OCI-LY7 (cell line): ENCODE results near the gene SLC16A11. TPM values are rescaled to one million over a fixed set of nuclear protein-coding genes. Genes with fewer than 3 reads are reported as not detected.
A peak's percentile ranks its signal among the peaks of the same experiment; 100 is the strongest.

Source experiments
- BruUV-seq: library from RNA; stranded (reverse); fragments of 400-500 nt; replicated peaks from 2 replicates; lab custom pipeline; 2021; lab: Mats Ljungman, UMichigan
- CTCF ChIA-PET: fragments of 300-600 bp; sonication (Branson Sonifier 250); formaldehyde crosslinking; loops from one replicate; lab custom pipeline; 2022; ENCODE audit warnings: antibody characterized with exemption; ENCODE audit not compliant: unreplicated experiment; lab: Charles Lee
- POLR2A ChIA-PET: fragments of 300-600 bp; sonication (Branson Sonifier 250); formaldehyde crosslinking; loops from one replicate; lab custom pipeline; 2022; ENCODE audit warnings: antibody characterized with exemption; lab: Charles Lee
- DNase-seq: peaks from one replicate; pipeline ENCODE4 v3.0.0-alpha.2; 2015; ENCODE audit warnings: low spot score
- H2AFZ ChIP-seq: fragments of 200-600 bp; sonication (generic), shearing (Covaris generic); 2 replicates; pipeline ENCODE4 v1.6.1; 2014; ENCODE audit warnings: mild to moderate bottlenecking, antibody characterized with exemption, low read length, moderate library complexity
- H3K27ac ChIP-seq: fragments of 200-600 bp; sonication (generic); 2 replicates; pipeline ENCODE4 v1.5.1; 2014; ENCODE audit warnings: mixed run types, low read depth, mild to moderate bottlenecking, moderate library complexity, low read length, inconsistent platforms; ENCODE audit not compliant: poor library complexity, severe bottlenecking
- H3K36me3 ChIP-seq: fragments of 200-600 bp; sonication (generic); 2 replicates; pipeline ENCODE4 v1.6.1; 2014; ENCODE audit warnings: mild to moderate bottlenecking, antibody characterized with exemption, low read length, moderate library complexity, mixed read lengths; ENCODE audit not compliant: insufficient read depth
- H3K4me1 ChIP-seq: fragments of 200-600 bp; sonication (generic); 2 replicates; pipeline ENCODE4 v1.5.1; 2014; ENCODE audit warnings: mild to moderate bottlenecking, low read length; ENCODE audit not compliant: insufficient read depth, poor library complexity, severe bottlenecking
- H3K4me2 ChIP-seq: fragments of 200-600 bp; sonication (generic); 2 replicates; pipeline ENCODE4 v1.6.1; 2014; ENCODE audit warnings: mild to moderate bottlenecking, low read length
- H3K4me3 ChIP-seq: fragments of 200-600 bp; sonication (generic); 2 replicates; pipeline ENCODE4 v1.5.1; 2014; ENCODE audit warnings: mild to moderate bottlenecking, low read depth, low read length; ENCODE audit not compliant: poor library complexity, severe bottlenecking
- H3K79me2 ChIP-seq: fragments of 200-600 bp; sonication (generic); 2 replicates; pipeline ENCODE4 v1.6.1; 2016; ENCODE audit warnings: low read depth, mild to moderate bottlenecking, low read length, moderate library complexity, mixed read lengths; ENCODE audit not compliant: insufficient read depth
- H3K9me2 ChIP-seq: fragments of 200-600 bp; sonication (generic); 2 replicates; pipeline ENCODE4 v1.6.1; 2016; ENCODE audit warnings: mild to moderate bottlenecking, low read length, mixed read lengths; ENCODE audit not compliant: insufficient read depth
- H3K9me3 ChIP-seq: fragments of 200-600 bp; sonication (generic); 2 replicates; pipeline ENCODE4 v1.6.1; 2014; ENCODE audit warnings: mild to moderate bottlenecking, mixed run types, low read length, mixed read lengths
- H4K20me1 ChIP-seq: fragments of 200-600 bp; sonication (generic); 2 replicates; pipeline ENCODE4 v1.6.1; 2014; ENCODE audit warnings: mild to moderate bottlenecking, antibody characterized with exemption, low read length, moderate library complexity, mixed read lengths; ENCODE audit not compliant: insufficient read depth
- EZH2phosphoT487 ChIP-seq: fragments of 200-600 bp; sonication (generic); IDR thresholded peaks from 2 replicates; pipeline ENCODE4 v1.6.1; 2018; ENCODE audit warnings: low read depth, borderline replicate concordance, mild to moderate bottlenecking, mixed run types, antibody characterized with exemption, low read length, moderate library complexity, mixed read lengths
- intact Hi-C: fragments of 100-400 bp; cut with micrococcal nuclease; formaldehyde crosslinking; loops from one replicate; pipeline ENCODE4 v1.10.0; 2022; ENCODE audit not compliant: unreplicated experiment
- total RNA-seq, 2 experiments: library from RNA; depleted of rRNA in 1 of 2; stranded (reverse); fragments of >200 nt in 1 of 2; shearing (Covaris generic) in 1 of 2; gene quantifications; 2 replicates each; pipeline ENCODE4 v1.2.3, GENCODE V29; 2014 to 2022
- TF ChIP-seq, protein P1 (sequence below): fragments of 200-600 bp; sonication (generic); conservative IDR thresholded peaks from 2 replicates; pipeline ENCODE4 v1.5.1; 2014; ENCODE audit warnings: mild to moderate bottlenecking, antibody characterized with exemption, low read length, moderate library complexity, mixed read lengths

Gene SLC16A11
- total RNA-seq, 2 experiments from 2014 or later = not detected

DNA sequence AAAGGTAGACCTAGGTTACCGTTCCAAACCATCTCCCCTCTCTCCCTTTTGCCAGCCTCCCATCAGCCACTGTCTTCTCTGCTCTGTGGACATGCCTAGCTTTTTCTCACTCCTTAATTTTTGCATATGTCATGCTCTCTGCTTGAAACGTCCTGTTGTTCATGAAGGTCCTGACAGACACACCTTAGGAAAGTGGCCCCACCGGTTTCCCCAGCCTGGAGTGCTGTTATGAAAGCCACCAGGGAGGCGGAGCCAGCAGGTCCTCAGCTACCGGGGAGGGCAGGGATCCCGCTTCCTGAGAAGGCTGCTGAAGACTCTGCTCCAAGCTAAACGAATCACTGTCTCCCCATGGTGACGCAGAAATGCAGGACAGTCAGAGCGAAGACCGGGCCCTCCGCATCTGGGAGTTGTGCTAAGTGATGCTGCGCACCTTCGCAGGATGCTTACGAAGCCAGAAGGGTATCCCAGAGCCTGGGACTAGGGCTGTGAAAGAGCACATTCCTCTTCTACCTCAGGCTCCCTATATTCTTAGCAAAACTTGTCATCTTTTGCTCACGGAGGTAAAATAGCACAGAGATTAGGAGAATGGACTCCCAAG is 2.3 kb upstream of the SLC16A11 start:
- peak overlapping the region; percentile 20 for H3K4me3 ChIP-seq
- H3K27ac ChIP-seq = no peak overlapping the region
- POLR2A ChIA-PET = interaction anchor here (0.9 to 1.2 kb wide), 2 partner anchors 11 to 91 kb away, joined by 3 to 5 read pairs; partner anchors contain the start of gene SLC16A13
- DNase-seq = no peak
- CTCF ChIA-PET = interaction anchor here (1.0 to 1.6 kb wide), 3 partner anchors 86 to 131 kb away, joined by 3 to 8 read pairs (median 4); no protein-coding TSS in a partner anchor
- no peaks in the 10 kb centered on the region for H3K79me2 ChIP-seq
- peak overlapping the region; percentile 83 for H2AFZ ChIP-seq
- BruUV-seq = no TSS peak
- H4K20me1 ChIP-seq = no peaks in the 10 kb centered on the region
- peaks cover 19% of the 10 kb centered on the region for H3K4me1 ChIP-seq
- no peaks in the 10 kb centered on the region for H3K9me2 ChIP-seq
- H3K4me2 ChIP-seq = peak overlapping the region; percentile 62
- H3K9me3 ChIP-seq = no peaks in the 10 kb centered on the region
- intact Hi-C loops = loop anchor here (5.0 kb wide), 1 partner anchor 251 kb away; no protein-coding TSS in a partner anchor
- TF ChIP-seq EZH2phosphoT487 = no peak
- TF ChIP-seq, protein P1, sequence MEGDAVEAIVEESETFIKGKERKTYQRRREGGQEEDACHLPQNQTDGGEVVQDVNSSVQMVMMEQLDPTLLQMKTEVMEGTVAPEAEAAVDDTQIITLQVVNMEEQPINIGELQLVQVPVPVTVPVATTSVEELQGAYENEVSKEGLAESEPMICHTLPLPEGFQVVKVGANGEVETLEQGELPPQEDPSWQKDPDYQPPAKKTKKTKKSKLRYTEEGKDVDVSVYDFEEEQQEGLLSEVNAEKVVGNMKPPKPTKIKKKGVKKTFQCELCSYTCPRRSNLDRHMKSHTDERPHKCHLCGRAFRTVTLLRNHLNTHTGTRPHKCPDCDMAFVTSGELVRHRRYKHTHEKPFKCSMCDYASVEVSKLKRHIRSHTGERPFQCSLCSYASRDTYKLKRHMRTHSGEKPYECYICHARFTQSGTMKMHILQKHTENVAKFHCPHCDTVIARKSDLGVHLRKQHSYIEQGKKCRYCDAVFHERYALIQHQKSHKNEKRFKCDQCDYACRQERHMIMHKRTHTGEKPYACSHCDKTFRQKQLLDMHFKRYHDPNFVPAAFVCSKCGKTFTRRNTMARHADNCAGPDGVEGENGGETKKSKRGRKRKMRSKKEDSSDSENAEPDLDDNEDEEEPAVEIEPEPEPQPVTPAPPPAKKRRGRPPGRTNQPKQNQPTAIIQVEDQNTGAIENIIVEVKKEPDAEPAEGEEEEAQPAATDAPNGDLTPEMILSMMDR = no peak; the same call in 1 of the 2 replicates
- no peaks in the 10 kb centered on the region for H3K36me3 ChIP-seq

DNA sequence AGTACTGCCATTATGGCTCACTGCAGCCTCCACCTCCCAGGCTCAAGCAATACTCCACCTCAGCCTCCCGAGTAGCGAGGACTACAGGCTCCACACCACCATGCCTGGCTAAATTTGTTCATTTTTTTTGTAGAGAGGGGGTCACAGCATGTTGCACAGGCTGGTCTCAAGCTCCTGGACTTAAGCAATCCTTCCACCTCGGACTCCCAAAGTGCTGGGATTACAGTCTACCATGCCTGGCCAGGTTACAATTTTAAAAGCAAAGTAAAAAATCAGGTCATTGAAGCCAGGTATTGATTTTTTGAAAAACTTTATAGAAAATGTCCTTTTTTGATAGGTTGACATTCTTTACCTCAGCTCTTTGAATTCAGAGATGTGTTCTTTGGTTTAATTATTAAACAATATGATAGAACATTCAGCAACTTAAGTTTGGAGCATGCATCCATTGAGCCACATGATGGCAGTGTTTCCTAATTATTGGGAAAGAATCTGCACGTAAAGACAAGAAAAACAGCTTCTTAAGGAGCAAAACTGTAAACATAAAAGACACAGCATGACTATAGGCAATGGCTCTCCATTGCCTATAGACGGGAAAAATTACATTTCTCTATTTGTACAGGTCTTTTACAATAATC is 1.7 kb upstream of the SLC16A11 start:
- intact Hi-C loops = loop anchor here (1.0 to 5.0 kb wide), 3 partner anchors 91 to 252 kb away; no protein-coding TSS in a partner anchor
- H3K9me2 ChIP-seq = no peaks in the 10 kb centered on the region
- H4K20me1 ChIP-seq = no peaks in the 10 kb centered on the region
- no peak overlapping the region for H3K4me3 ChIP-seq
- H3K4me2 ChIP-seq = peak overlapping the region; percentile 62; the same call in 1 of the 2 replicates
- CTCF ChIA-PET = interaction anchor here (1.4 to 1.6 kb wide), 2 partner anchors 92 to 132 kb away, joined by 4 to 8 read pairs; no protein-coding TSS in a partner anchor
- POLR2A ChIA-PET = interaction anchor here (0.6 to 1.2 kb wide), 3 partner anchors 10 to 301 kb away, joined by 3 to 5 read pairs (median 3); partner anchors contain the start of gene SLC16A13
- no peaks in the 10 kb centered on the region for H3K9me3 ChIP-seq
- H3K36me3 ChIP-seq = no peaks in the 10 kb centered on the region
- no peak for TF ChIP-seq EZH2phosphoT487
- TF ChIP-seq, protein P1 = peak; percentile 98
- H3K27ac ChIP-seq = no peak overlapping the region
- H2AFZ ChIP-seq = peak overlapping the region; percentile 83; the same call in 1 of the 2 replicates
- H3K79me2 ChIP-seq = no peaks in the 10 kb centered on the region
- peak; percentile 74 for DNase-seq
- peaks cover 19% of the 10 kb centered on the region for H3K4me1 ChIP-seq
- no TSS peak for BruUV-seq
